Retinal pigment epithelial cell (primary cell): ENCODE measurements around the gene ATXN7L1.

Experiments
- DNase-seq: peaks from one replicate; pipeline ENCODE4 v3.0.0-alpha.2; 2010; ENCODE audit warnings: low read depth
- H3K4me3 ChIP-seq: 2 replicates; pipeline ENCODE4 v1.5.1; 2011; ENCODE audit warnings: mild to moderate bottlenecking, low read length, control low read depth, moderate library complexity
- CTCF ChIP-seq: conservative IDR thresholded peaks from 2 replicates; pipeline ENCODE4 v1.5.1; 2011; ENCODE audit warnings: low read depth, low read length, control low read depth, inconsistent platforms

The ATXN7L1 gene

GRCh38 chr7:105800849-105801534 lies 75.4 kb downstream of the ATXN7L1 start:
- no peak for DNase-seq
- no peak overlapping the region for H3K4me3 ChIP-seq
- no peak for TF ChIP-seq CTCF

- H3K4me3 ChIP-seq = no peak overlapping the region
- DNase-seq = no peak
- no peak for TF ChIP-seq CTCF
Measured at GRCh38 chr7:105800442-105800841, 76.0 kb downstream of the ATXN7L1 start.

GRCh38 chr7:105799677-105800076 lies 76.7 kb downstream of the ATXN7L1 start:
- TF ChIP-seq CTCF = no peak
- DNase-seq = no peak
- H3K4me3 ChIP-seq = no peak overlapping the region

GRCh38 chr7:105799006-105799405 lies 77.4 kb downstream of the ATXN7L1 start:
- TF ChIP-seq CTCF = no peak
- no peak for DNase-seq
- no peak overlapping the region for H3K4me3 ChIP-seq

- DNase-seq = no peak
- no peak for TF ChIP-seq CTCF
- no peak overlapping the region for H3K4me3 ChIP-seq
Measured at GRCh38 chr7:105797652-105798051, 78.7 kb downstream of the ATXN7L1 start.

- no peak for TF ChIP-seq CTCF
- DNase-seq = no peak
- H3K4me3 ChIP-seq = no peak overlapping the region
Measured at GRCh38 chr7:105796365-105796764, 80.0 kb downstream of the ATXN7L1 start.
